ENCODE measurements around the gene CNTNAP5. TPM values are rescaled to one million over a fixed set of nuclear protein-coding genes. Genes with fewer than 3 reads are reported as not detected.

CNTNAP5 gene
- total and polyA plus RNA-seq, 7 donors, result not detected

DNA sequence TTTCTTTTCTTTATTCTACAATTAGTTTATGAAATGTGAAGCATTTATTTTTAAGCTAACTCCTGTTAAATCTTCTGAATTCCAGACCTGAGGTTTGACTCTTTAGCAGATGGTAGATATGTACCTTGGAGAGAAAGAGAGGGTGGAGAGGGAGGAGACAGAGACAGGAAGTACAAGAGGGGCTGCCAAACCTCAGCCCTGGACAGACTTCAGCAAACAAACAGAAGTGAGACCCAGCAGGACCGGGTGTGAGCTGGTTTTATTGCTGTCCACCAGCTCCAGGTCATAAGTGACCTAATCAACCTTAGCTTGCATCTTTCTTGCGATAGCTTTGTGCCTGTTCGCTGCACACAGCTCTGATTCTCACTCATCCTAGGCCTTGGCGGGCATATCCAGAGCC, 168.6 kb downstream of the CNTNAP5 start:
- no peaks in the 10 kb centered on the region for H3K27me3 ChIP-seq (ENCODE audit: insufficient read depth in 3 of 3, low read length in 2 of 3)
- TF ChIP-seq, protein P1, sequence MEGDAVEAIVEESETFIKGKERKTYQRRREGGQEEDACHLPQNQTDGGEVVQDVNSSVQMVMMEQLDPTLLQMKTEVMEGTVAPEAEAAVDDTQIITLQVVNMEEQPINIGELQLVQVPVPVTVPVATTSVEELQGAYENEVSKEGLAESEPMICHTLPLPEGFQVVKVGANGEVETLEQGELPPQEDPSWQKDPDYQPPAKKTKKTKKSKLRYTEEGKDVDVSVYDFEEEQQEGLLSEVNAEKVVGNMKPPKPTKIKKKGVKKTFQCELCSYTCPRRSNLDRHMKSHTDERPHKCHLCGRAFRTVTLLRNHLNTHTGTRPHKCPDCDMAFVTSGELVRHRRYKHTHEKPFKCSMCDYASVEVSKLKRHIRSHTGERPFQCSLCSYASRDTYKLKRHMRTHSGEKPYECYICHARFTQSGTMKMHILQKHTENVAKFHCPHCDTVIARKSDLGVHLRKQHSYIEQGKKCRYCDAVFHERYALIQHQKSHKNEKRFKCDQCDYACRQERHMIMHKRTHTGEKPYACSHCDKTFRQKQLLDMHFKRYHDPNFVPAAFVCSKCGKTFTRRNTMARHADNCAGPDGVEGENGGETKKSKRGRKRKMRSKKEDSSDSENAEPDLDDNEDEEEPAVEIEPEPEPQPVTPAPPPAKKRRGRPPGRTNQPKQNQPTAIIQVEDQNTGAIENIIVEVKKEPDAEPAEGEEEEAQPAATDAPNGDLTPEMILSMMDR (IDR thresholded peaks at IDR 0.05), result no peak
- H3K27ac ChIP-seq, result no peak overlapping the region
- H3K4me3 ChIP-seq, result no peak overlapping the region
- no peak for DNase-seq
- no peaks in the 10 kb centered on the region for H3K4me1 ChIP-seq
- H3K36me3 ChIP-seq (ENCODE audit: insufficient read depth in 1 of 2, low read depth in 1 of 2), result no peaks in the 10 kb centered on the region
- intact Hi-C loops (cut with DNase I), result no loop called here
- WGBS, 3 donors, result 71 to 74% (median 72%) methylated on average over 4 of the region's 4 CpGs
- no peaks in the 10 kb centered on the region for H3K9me3 ChIP-seq
- ATAC-seq, result no peak

DNA sequence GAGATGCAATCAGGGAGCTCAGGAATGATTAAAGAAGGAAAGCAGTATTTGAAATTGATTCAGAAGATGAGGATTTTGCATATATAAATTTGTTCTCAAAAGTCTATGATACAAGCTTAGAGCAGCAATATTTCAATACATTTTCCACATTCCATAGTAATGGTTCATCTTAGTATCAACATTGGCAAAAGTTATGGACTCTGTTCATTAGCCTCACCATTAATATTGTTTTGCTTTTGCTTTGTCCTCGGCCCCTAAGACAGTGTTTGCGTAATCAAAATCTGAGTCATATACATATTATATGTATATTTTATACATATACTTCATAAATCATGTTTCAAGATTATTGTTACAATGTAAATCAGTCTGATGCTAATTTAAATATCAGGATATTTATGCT, 176.6 kb downstream of the CNTNAP5 start:
- Histone ChIP-seq H3K27ac (no peak overlapping the region), H3K9me3 (no peaks in the 10 kb centered on the region), H3K27me3 (ENCODE audit: insufficient read depth in 3 of 3, low read length in 2 of 3) (no peaks in the 10 kb centered on the region), H3K4me3 (no peak overlapping the region), H3K4me1 (no peaks in the 10 kb centered on the region), H3K36me3 (ENCODE audit: insufficient read depth in 1 of 2, low read depth in 1 of 2) (no peaks in the 10 kb centered on the region)
- no peak for ATAC-seq
- intact Hi-C loops (cut with DNase I), result no loop called here
- no peak for DNase-seq
- WGBS, 3 donors, result 87 to 93% (median 88%) methylated on average over 2 of the region's 2 CpGs
- TF ChIP-seq, protein P1 (IDR thresholded peaks at IDR 0.05), result no peak

DNA sequence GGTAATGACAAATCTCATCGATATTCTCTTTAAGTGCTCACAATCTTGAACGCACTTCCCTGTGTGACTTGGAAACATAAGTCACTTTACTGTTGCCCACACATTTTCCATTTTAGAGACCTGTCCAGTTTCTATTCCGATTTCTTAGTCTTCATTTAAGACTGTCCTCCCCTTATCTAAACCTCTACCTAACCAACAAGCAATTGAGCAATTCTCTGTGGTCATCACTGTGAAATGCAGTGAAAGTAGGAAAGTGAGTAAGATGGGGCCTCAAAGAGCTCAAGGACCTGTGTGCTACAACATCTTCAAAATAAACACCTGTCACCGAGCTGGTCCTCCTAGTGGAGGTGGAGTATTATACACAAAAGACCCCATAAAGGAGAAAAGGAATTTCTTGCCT, 184.4 kb downstream of the CNTNAP5 start:
- H3K4me3 ChIP-seq, result no peak overlapping the region
- H3K4me1 ChIP-seq, result no peaks in the 10 kb centered on the region
- no peak overlapping the region for H3K27ac ChIP-seq
- 80 to 87% (median 82%) methylated on average over 4 of the region's 4 CpGs for WGBS, 3 donors
- H3K9me3 ChIP-seq, result no peaks in the 10 kb centered on the region
- ATAC-seq (no peak), DNase-seq (no peak)
- no peaks in the 10 kb centered on the region for H3K36me3 ChIP-seq (ENCODE audit: insufficient read depth in 1 of 2, low read depth in 1 of 2)
- TF ChIP-seq, protein P1 (IDR thresholded peaks at IDR 0.05), result no peak
- intact Hi-C loops (cut with DNase I), result no loop called here
- H3K27me3 ChIP-seq (ENCODE audit: insufficient read depth in 3 of 3, low read length in 2 of 3), result no peaks in the 10 kb centered on the region

DNA sequence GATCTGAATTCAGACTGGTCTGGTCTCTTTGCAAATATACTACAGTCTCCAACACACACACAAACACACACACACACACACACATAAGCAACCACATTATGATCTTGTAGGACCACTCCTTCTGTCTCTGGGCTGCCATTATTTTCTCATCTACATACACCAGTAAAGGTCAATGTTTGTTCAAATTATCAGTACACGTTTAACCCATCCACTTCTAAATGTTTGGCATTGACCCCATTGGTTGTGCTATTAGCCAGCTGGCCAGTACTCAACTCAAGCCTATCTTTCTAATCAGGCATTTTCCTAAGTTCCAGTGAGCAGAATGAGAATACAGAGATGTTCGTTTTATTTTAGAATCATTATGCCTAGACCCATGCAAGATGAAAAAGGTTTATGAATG, 186.4 kb downstream of the CNTNAP5 start:
- DNase-seq (no peak), ATAC-seq (no peak)
- WGBS, 3 donors, result 56 to 74% (median 64%) methylated on average over 2 of the region's 2 CpGs
- H3K9me3 ChIP-seq, result no peaks in the 10 kb centered on the region
- H3K27ac ChIP-seq, result no peak overlapping the region
- no peak overlapping the region for H3K4me3 ChIP-seq
- no peaks in the 10 kb centered on the region for H3K4me1 ChIP-seq
- TF ChIP-seq, protein P1 (IDR thresholded peaks at IDR 0.05), result no peak
- H3K36me3 ChIP-seq (ENCODE audit: insufficient read depth in 1 of 2, low read depth in 1 of 2), result no peaks in the 10 kb centered on the region
- no peaks in the 10 kb centered on the region for H3K27me3 ChIP-seq (ENCODE audit: insufficient read depth in 3 of 3, low read length in 2 of 3)
- intact Hi-C loops (cut with DNase I), result no loop called here

DNA sequence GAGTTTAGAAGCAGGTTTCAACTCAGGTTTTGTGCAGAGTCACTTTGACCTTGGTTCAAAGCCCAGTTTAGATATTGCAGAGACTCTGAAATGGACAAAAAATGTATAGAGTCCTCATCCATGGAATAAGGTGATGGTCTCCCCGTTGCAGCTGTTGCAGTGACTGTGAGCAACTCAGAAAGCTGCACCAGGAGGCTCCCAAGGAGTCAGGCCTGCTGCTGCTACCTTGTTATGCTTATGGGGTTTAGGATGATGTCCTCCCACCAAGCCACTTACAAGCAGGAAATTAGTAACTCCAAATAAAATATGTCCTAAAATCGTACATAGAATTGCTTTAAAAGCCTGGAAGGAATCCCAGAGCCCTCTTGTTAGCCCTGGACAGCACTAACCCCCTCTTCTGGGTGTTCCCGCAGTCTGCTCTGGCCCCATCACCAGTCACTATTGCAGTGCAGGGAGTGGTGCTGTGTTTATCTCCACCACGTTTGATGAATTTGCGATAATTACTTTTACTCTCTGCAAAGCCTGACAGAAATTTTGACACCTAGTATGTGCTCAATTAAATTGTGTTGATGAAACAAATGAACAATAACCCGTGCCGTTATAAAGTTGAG, 189.0 kb downstream of the CNTNAP5 start:
- no peaks in the 10 kb centered on the region for H3K9me3 ChIP-seq
- intact Hi-C loops (cut with DNase I), result no loop called here
- H3K36me3 ChIP-seq (ENCODE audit: insufficient read depth in 1 of 2, low read depth in 1 of 2), result no peaks in the 10 kb centered on the region
- TF ChIP-seq, protein P1 (IDR thresholded peaks at IDR 0.05), result no peak
- H3K27me3 ChIP-seq (ENCODE audit: insufficient read depth in 3 of 3, low read length in 2 of 3), result no peaks in the 10 kb centered on the region
- no peaks in the 10 kb centered on the region for H3K4me1 ChIP-seq
- DNase-seq, result no peak
- no peak overlapping the region for H3K27ac ChIP-seq
- H3K4me3 ChIP-seq, result no peak overlapping the region
- no peak for ATAC-seq
- WGBS, 3 donors, result 66 to 73% (median 67%) methylated on average over 7 of the region's 7 CpGs

Measured in psoas muscle (tissue), 8 donors.